GM18505 (cell line): ENCODE data around the gene KLHL41.
"Not testable (repeated sequence)": the region's sequence is repeated elsewhere in the genome, so short reads cannot be mapped to it uniquely, and the experiment has no call there.

ENCODE experiments used
- ATAC-seq: cut with Tn5 transposase; IDR thresholded peaks from one replicate; pipeline ENCODE4 v1.9.1; 2021; ENCODE audit not compliant: unreplicated experiment
- POLR2A ChIP-seq: IDR thresholded peaks from 4 replicates; pipeline ENCODE4 v1.6.1; 2011; ENCODE audit warnings: borderline replicate concordance; ENCODE audit not compliant: insufficient read depth, insufficient read length; ENCODE audit errors: extremely low read depth

Gene KLHL41

DNA sequence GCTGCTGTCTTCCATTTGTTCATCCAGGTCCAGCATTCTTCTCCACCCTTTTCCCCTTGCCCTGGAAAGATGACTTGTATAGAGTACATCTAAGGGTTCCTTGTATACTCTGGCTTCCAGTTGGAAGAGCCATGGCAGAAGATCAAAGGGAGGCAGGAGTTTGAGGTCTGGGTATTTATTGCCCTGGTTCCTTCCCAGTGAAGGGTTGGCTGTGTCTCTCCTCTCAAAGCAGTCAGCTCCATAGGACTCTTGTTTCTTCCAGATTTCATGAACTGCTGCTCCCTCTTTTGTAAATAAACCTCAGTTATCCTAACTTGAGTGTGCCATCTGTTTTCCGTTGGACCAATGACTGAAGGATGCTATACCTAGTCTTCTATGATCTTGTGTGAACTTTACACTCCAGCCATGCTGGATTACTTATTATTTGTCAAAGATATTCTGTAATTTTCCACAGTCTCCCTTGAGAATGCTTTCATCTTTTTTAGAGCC, 23.8 kb upstream of the KLHL41 start:
- no peak for TF ChIP-seq POLR2A
- no peak for ATAC-seq

GRCh38 chr2:169486487-169486886, 23.0 kb upstream of the KLHL41 start:
- ATAC-seq: no peak
- TF ChIP-seq POLR2A: no peak

- TF ChIP-seq POLR2A: no peak
- ATAC-seq: no peak
These were observed 18.7 kb upstream of the KLHL41 start for GRCh38 chr2:169490834-169491233.

GRCh38 chr2:169491378-169491777, 18.1 kb upstream of the KLHL41 start:
- TF ChIP-seq POLR2A: no peak
- ATAC-seq: no peak

DNA sequence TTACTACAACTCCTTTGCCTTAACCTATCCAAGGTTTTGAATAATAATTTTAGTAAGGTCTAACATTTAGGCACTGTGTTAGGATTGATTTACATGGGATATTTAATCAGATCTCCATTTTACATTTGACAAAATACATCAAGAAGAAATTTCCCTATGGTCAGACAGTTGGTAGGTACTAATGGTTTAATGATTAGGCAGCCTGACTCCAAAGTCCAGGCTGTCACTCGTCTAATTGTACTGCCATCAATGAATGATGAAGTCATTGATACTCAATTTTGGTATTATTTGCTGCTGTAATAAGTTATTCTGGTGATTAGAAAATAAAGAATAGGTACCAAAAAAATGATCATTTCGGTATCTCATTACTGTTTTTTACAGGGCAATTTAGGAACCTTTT, 16.1 kb upstream of the KLHL41 start:
- no peak for ATAC-seq
- no peak for TF ChIP-seq POLR2A

DNA sequence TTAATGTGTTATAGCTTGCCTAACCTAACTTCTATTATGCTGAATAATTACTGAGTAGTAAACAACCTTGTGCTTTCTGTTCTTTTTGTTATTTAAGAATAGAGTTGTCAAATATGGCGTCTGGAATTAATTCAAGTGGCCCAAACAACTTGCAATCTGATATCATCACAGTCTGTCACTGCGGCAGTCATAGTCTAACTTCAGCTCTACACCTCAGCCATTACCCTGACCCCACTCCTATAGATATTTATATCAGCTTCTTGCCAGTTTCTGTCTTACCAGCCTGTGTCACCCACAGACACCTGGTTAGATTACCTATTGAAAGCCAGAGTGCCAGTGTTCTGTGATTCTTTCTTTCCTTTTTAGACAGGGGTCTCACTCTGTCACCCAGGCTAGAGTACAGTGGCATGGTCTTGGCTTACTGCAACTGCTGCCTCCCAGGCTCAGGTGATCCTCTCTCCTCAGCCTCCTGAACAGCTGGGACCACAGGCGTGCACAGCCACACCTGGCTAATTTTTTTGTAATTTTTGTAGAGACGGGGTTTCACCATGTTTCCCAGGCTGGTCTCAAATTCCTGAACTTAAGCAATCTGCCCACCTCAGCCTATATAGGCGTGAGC, 14.1 kb upstream of the KLHL41 start:
- no peak for TF ChIP-seq POLR2A
- ATAC-seq: no peak

DNA sequence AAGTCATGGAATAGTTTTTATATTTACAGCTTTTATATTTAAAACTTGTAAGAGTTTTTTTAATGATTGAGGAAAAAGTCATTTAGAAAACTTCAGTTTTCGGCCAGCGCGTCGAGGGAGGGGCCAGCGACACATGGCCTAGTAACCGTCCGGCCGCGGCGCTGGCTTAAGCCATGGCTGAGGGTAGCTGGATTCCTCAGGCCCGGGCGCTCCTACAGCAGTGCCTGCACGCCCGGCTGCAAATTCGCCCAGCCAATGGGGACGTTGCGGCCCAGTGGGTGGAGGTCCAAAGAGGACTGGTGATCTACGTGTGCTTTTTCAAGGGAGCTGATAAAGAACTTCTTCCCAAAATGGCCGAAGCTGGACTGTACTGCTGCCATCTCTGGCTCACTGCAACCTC, 4.9 kb upstream of the KLHL41 start:
- no peak for ATAC-seq
- no peak for TF ChIP-seq POLR2A

DNA sequence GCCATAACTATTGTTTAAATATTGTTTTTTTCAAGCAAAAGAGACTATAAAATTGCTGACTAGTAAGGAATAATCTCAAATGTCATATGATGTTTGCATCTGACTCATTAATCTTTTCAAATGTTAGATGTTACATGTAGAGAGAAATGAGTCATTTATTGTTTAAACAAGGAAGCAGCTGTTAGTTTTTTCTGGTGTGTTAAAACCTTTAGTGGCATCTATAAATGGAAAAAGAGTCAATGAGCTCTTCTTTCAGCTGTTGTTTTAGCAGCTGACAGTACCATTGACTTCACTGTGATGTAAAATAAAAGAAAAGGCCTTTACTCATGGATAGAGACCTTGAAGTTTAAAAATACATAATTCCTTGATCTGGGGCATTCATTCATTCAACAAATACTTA, 1.8 kb upstream of the KLHL41 start:
- no peak for ATAC-seq

DNA sequence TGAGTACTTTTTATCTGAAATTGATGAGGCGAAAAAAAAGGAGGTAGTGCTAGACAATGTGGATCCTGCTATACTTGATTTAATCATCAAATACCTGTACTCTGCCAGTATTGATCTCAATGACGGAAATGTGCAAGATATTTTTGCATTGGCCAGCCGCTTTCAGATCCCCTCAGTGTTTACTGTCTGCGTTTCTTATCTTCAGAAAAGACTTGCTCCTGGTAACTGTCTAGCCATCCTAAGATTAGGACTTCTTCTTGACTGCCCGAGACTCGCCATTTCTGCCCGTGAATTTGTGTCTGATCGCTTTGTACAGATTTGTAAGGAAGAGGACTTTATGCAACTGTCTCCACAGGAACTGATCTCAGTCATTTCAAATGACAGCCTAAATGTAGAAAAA, 453 bp downstream of the KLHL41 start:
- no peak for ATAC-seq
- no peak for TF ChIP-seq POLR2A

More for the DNA sequence above, 1.8 kb upstream of the KLHL41 start:
- TF ChIP-seq POLR2A: no peak

DNA sequence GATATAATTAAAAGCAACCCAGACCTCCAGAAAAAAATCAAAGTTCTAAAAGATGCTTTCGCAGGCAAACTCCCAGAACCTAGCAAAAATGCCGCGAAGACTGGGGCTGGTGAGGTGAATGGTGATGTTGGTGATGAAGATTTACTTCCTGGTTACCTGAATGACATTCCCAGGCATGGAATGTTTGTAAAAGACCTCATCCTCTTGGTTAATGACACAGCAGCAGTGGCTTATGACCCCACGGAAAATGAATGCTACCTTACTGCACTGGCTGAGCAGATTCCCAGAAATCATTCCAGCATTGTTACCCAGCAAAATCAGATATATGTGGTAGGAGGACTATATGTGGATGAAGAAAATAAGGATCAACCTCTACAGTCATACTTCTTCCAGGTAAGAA, 994 bp downstream of the KLHL41 start:
- ATAC-seq: no peak
- TF ChIP-seq POLR2A: no peak

DNA sequence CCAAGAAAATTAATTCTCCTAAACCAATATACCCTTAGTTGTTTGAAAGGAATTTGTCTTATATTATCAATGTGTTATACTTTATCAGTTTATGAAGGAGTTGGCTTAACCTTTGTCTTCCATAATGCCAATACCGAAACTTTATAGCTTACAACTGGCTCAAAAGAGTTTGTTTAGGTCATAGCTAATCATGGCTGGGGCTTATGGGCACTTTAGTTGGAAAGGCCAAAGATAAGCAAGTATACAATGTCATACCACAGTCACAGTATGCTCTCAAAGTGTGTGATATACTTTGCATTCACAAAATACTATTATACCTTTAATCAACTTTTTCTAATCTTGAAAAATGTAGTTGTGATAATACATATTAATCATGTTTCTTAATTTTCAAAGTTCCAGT, 2.3 kb downstream of the KLHL41 start:
- TF ChIP-seq POLR2A: no peak
- ATAC-seq: no peak

- ATAC-seq: no peak
- TF ChIP-seq POLR2A: no peak
These were observed 3.0 kb downstream of the KLHL41 start for GRCh38 chr2:169512525-169512924.

DNA sequence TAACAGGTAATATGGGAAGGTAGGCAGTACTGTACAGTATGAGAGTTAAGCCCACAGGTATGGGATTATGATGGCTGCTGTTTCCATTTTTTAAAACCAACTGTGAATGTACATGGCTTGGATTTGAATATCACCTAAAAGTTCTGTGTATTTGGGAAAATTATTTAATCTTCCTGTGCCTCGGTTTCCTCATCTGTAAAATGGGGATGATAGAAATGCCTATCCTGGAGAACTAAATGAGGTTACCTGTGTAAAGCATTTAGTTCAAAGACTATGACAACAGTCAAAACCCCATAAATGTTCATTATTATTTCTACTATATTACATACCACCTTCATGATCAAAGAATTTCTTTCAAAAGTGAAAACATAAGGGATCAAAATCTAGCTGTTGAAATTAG, 3.6 kb downstream of the KLHL41 start:
- TF ChIP-seq POLR2A: no peak
- no peak for ATAC-seq

DNA sequence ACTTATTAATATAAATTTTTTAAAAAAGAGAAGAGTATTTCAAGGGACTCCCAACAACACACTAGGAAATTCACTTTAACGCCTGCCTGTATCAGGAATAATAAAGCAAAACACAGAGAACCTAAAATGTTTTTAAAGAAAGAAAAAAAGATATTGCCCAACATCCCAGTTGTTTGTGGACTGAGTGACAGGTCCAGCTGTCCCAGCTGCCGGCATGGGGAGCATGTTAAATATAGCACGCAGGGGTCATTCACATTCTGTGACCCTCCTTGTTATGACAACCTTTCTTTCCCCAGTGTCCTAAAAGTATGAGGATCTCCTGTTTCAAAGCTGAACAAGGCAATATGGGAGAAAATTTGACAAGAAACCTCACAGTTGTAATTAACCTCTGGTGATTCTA, 4.4 kb downstream of the KLHL41 start:
- TF ChIP-seq POLR2A: no peak
- ATAC-seq: no peak

DNA sequence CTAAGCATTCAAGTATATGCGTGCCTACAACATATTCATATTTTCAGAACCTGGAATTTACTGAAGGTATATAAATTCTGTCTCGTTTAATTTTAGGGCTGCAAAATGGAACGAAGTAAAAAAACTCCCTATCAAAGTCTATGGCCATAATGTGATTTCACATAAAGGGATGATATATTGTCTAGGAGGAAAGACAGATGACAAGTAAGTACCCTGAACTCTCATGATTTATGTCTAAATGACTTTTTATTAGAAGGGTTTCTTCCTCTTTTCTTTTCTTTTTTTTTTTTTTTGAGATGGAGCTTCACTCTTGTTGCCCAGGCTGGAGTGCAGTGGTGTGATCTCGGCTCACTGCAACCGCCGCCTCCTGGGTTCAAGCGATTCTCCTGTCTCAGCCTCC, 5.3 kb downstream of the KLHL41 start:
- ATAC-seq: not testable (repeated sequence)

GRCh38 chr2:169516488-169516995, 7.0 kb downstream of the KLHL41 start:
- not testable (repeated sequence) for ATAC-seq
